Posterior cingulate gyrus (tissue), 11 donors: ENCODE data around the gene ERBB4.
"Not testable (repeated sequence)": the region's sequence is repeated elsewhere in the genome, so short reads cannot be mapped to it uniquely, and the experiment has no call there.

Experiments used
- DNase-seq, 10 donors: peaks; one replicate each; pipeline versions ENCODE4 v3.0.0 to v3.0.0-alpha.2; 2020 to 2021; ENCODE audit warnings: mixed read lengths in 3 of 10
- intact Hi-C: fragments of 100-400 bp; cut with DNase I; formaldehyde crosslinking; loops from one replicate; pipeline ENCODE4 v1.15.1; 2023

ERBB4 gene

GRCh38 chr2:212028798-212029394 lies 509.7 kb downstream of the ERBB4 start:
- intact Hi-C loops: no loop called here

GRCh38 chr2:212027681-212028628 lies 510.6 kb downstream of the ERBB4 start:
- DNase-seq: no peak
- intact Hi-C loops: no loop called here

More at GRCh38 chr2:212028798-212029394, 509.7 kb downstream of the ERBB4 start:
- no peak for DNase-seq

- no peak for DNase-seq
- intact Hi-C loops: no loop called here
These were observed 514.6 kb downstream of the ERBB4 start for GRCh38 chr2:212024040-212024439.

GRCh38 chr2:212022966-212023365 lies 515.6 kb downstream of the ERBB4 start:
- DNase-seq: no peak
- intact Hi-C loops: no loop called here

GRCh38 chr2:212021947-212022346 lies 516.7 kb downstream of the ERBB4 start:
- no peak for DNase-seq
- intact Hi-C loops: no loop called here

GRCh38 chr2:212015588-212015987 lies 523.0 kb downstream of the ERBB4 start:
- intact Hi-C loops: no loop called here
- DNase-seq: no peak

- DNase-seq: no peak
- intact Hi-C loops: no loop called here
These were observed 525.0 kb downstream of the ERBB4 start for GRCh38 chr2:212013626-212014025.

GRCh38 chr2:212010305-212010704 lies 528.3 kb downstream of the ERBB4 start:
- intact Hi-C loops: not testable (repeated sequence)

GRCh38 chr2:212007972-212008371 lies 530.6 kb downstream of the ERBB4 start:
- no peak for DNase-seq
- intact Hi-C loops: no loop called here

More at GRCh38 chr2:212010305-212010704, 528.3 kb downstream of the ERBB4 start:
- not testable (repeated sequence) for DNase-seq

GRCh38 chr2:212005085-212005671 lies 533.4 kb downstream of the ERBB4 start:
- intact Hi-C loops: no loop called here
- peak in 9 of 10 donors; percentile 9 to 72 (median 22) for DNase-seq

GRCh38 chr2:212001325-212001724 lies 537.3 kb downstream of the ERBB4 start:
- no peak for DNase-seq

GRCh38 chr2:211996857-211997256 lies 541.7 kb downstream of the ERBB4 start:
- intact Hi-C loops: no loop called here
- DNase-seq: no peak

More at GRCh38 chr2:212001325-212001724, 537.3 kb downstream of the ERBB4 start:
- intact Hi-C loops: no loop called here

- DNase-seq: no peak
- intact Hi-C loops: no loop called here
These were observed 543.8 kb downstream of the ERBB4 start for GRCh38 chr2:211994806-211995205.

- DNase-seq: no peak
- intact Hi-C loops: no loop called here
These were observed 548.3 kb downstream of the ERBB4 start for GRCh38 chr2:211990335-211990734.

- intact Hi-C loops: no loop called here
These were observed 552.3 kb downstream of the ERBB4 start for GRCh38 chr2:211986313-211986712.

GRCh38 chr2:211985393-211985792 lies 553.2 kb downstream of the ERBB4 start:
- DNase-seq: no peak
- intact Hi-C loops: no loop called here

More at GRCh38 chr2:211986313-211986712, 552.3 kb downstream of the ERBB4 start:
- DNase-seq: no peak

GRCh38 chr2:211982162-211982561 lies 556.4 kb downstream of the ERBB4 start:
- intact Hi-C loops: no loop called here
- DNase-seq: no peak

- intact Hi-C loops: no loop called here
- no peak for DNase-seq
These were observed 557.2 kb downstream of the ERBB4 start for GRCh38 chr2:211981451-211981850.

GRCh38 chr2:211976076-211976475 lies 562.5 kb downstream of the ERBB4 start:
- no peak for DNase-seq
- intact Hi-C loops: no loop called here

GRCh38 chr2:211967234-211967633 lies 571.4 kb downstream of the ERBB4 start:
- intact Hi-C loops: no loop called here
- no peak for DNase-seq

GRCh38 chr2:211963969-211964368 lies 574.6 kb downstream of the ERBB4 start:
- intact Hi-C loops: no loop called here
- no peak for DNase-seq
